ENCODE data around the gene SMC6. TPM values are rescaled to one million over a fixed set of nuclear protein-coding genes. Genes with fewer than 3 reads are reported as not detected.

Gene SMC6
- polyA plus RNA-seq, 1 donor (not counting 4 experiments of a cell fraction or from before 2014, with no cell fraction given): 24.4 TPM

DNA sequence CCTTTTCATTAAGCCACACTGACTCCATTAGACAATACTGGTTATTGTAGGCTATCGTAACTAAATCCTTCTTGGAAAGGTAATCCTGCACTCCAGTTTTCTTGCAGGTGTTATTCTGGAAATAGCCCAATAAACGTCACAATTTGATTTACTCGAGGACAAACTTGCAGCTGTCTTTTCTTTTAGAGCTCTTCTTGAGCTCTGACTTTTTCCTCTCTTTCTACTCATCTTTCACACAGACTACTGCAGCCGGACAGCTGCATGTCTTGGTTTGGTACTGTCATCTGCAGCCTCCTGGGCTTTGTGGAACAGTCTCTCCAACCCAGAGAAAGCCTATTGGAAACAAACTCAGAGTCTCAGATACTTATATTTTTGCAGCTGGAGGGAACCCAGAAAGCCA lies 39.7 kb upstream of the SMC6 start:
- Histone ChIP-seq H3K4me1 (ENCODE audit: control insufficient read depth, extremely low read depth, insufficient read depth, low read length) (no peaks in the 10 kb centered on the region), H3K27me3 (ENCODE audit: control insufficient read depth, extremely low read depth, insufficient read depth, low read length) (no peaks in the 10 kb centered on the region), H3K4me3 (ENCODE audit: control insufficient read depth in 2 of 3, extremely low read depth in 1 of 3, insufficient read depth in 2 of 3, low read depth in 1 of 3, low read length in 3 of 3) (no peak overlapping the region), H3K9me1 (ENCODE audit: control insufficient read depth, extremely low read depth, insufficient read depth, low read length) (no peaks in the 10 kb centered on the region), H4K20me1 (ENCODE audit: control insufficient read depth, extremely low read depth, insufficient read depth, low read length) (no peaks in the 10 kb centered on the region), H3K9me3 (ENCODE audit: control insufficient read depth, low read depth, low read length) (no peaks in the 10 kb centered on the region), H2AFZ (ENCODE audit: control insufficient read depth, low read length) (no peak overlapping the region), H3K9ac (ENCODE audit: control insufficient read depth, extremely low read depth, insufficient read depth, low read length) (no peak overlapping the region), H3K27ac (ENCODE audit: control insufficient read depth, insufficient read depth, low read length) (no peak overlapping the region), H3K36me3 (ENCODE audit: control insufficient read depth in 2 of 2, extremely low read depth in 1 of 2, insufficient read depth in 2 of 2, low read length in 2 of 2) (no peaks in the 10 kb centered on the region), H3K4me2 (ENCODE audit: control insufficient read depth, extremely low read depth, insufficient read depth, low read depth, low read length) (no peak overlapping the region), H3K79me2 (ENCODE audit: control insufficient read depth, insufficient read depth, low read length) (no peaks in the 10 kb centered on the region)
- dilution Hi-C loops (cut with MboI; ENCODE audit: extremely low pct_ligation_motif_present, low sequenced_read_pairs): no loop called here
- no peak for TF ChIP-seq EZH2 (IDR thresholded peaks at IDR 0.05; ENCODE audit: low read length)
- TF ChIP-seq, protein P1, sequence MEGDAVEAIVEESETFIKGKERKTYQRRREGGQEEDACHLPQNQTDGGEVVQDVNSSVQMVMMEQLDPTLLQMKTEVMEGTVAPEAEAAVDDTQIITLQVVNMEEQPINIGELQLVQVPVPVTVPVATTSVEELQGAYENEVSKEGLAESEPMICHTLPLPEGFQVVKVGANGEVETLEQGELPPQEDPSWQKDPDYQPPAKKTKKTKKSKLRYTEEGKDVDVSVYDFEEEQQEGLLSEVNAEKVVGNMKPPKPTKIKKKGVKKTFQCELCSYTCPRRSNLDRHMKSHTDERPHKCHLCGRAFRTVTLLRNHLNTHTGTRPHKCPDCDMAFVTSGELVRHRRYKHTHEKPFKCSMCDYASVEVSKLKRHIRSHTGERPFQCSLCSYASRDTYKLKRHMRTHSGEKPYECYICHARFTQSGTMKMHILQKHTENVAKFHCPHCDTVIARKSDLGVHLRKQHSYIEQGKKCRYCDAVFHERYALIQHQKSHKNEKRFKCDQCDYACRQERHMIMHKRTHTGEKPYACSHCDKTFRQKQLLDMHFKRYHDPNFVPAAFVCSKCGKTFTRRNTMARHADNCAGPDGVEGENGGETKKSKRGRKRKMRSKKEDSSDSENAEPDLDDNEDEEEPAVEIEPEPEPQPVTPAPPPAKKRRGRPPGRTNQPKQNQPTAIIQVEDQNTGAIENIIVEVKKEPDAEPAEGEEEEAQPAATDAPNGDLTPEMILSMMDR (optimal IDR thresholded peaks at IDR 0.05 in 1 of 3, IDR thresholded peaks at IDR 0.05 in 1 of 3, conservative IDR thresholded peaks at IDR 0.05 in 1 of 3; ENCODE audit: extremely low read depth in 1 of 3, insufficient read depth in 2 of 3, low read length in 3 of 3): no peak
- FAIRE-seq (no peak), DNase-seq (ENCODE audit: low read depth, low spot score) (no peak)

DNA sequence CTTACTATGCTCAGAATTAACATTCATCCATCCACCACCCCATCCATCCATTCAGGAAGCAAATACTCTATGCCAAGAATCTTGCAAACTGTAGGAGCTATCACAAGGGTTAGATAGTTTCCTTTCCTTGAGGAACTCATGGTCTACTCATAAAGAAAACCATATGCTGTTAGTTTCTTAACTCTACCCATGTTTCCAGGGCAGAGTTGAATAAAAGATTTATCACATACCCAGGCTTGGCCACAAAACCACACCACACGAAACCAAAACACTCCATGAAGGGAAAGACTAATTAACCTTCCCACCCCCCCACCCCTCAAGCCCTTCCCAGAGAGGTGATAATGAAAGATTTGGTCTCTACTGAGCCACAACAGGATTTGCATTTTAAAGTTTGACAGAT lies 38.9 kb upstream of the SMC6 start:
- Histone ChIP-seq H3K36me3 (ENCODE audit: control insufficient read depth in 2 of 2, extremely low read depth in 1 of 2, insufficient read depth in 2 of 2, low read length in 2 of 2) (no peaks in the 10 kb centered on the region), H3K9me3 (ENCODE audit: control insufficient read depth, low read depth, low read length) (no peaks in the 10 kb centered on the region), H3K27me3 (ENCODE audit: control insufficient read depth, extremely low read depth, insufficient read depth, low read length) (no peaks in the 10 kb centered on the region), H3K4me2 (ENCODE audit: control insufficient read depth, extremely low read depth, insufficient read depth, low read depth, low read length) (no peak overlapping the region), H4K20me1 (ENCODE audit: control insufficient read depth, extremely low read depth, insufficient read depth, low read length) (no peaks in the 10 kb centered on the region), H3K79me2 (ENCODE audit: control insufficient read depth, insufficient read depth, low read length) (no peaks in the 10 kb centered on the region), H3K9ac (ENCODE audit: control insufficient read depth, extremely low read depth, insufficient read depth, low read length) (no peak overlapping the region), H3K27ac (ENCODE audit: control insufficient read depth, insufficient read depth, low read length) (no peak overlapping the region), H3K9me1 (ENCODE audit: control insufficient read depth, extremely low read depth, insufficient read depth, low read length) (no peaks in the 10 kb centered on the region), H3K4me1 (ENCODE audit: control insufficient read depth, extremely low read depth, insufficient read depth, low read length) (no peaks in the 10 kb centered on the region), H2AFZ (ENCODE audit: control insufficient read depth, low read length) (no peak overlapping the region), H3K4me3 (ENCODE audit: control insufficient read depth in 2 of 3, extremely low read depth in 1 of 3, insufficient read depth in 2 of 3, low read depth in 1 of 3, low read length in 3 of 3) (no peak overlapping the region)
- DNase-seq (ENCODE audit: low read depth, low spot score): no peak
- dilution Hi-C loops (cut with MboI; ENCODE audit: extremely low pct_ligation_motif_present, low sequenced_read_pairs): no loop called here
- FAIRE-seq: no peak
- no peak for TF ChIP-seq EZH2 (IDR thresholded peaks at IDR 0.05; ENCODE audit: low read length)
- TF ChIP-seq, protein P1 (optimal IDR thresholded peaks at IDR 0.05 in 1 of 3, IDR thresholded peaks at IDR 0.05 in 1 of 3, conservative IDR thresholded peaks at IDR 0.05 in 1 of 3; ENCODE audit: extremely low read depth in 1 of 3, insufficient read depth in 2 of 3, low read length in 3 of 3): no peak
